Osteocyte (in vitro differentiated cells): ENCODE data around the gene NBEAL2. TPM values are rescaled to one million over a fixed set of nuclear protein-coding genes. Genes with fewer than 3 reads are reported as not detected.

ENCODE experiments used
- DNase-seq: peaks from one replicate; pipeline ENCODE4 v3.0.0; 2021; ENCODE audit warnings: mixed read lengths; ENCODE audit not compliant: unreplicated experiment; ENCODE audit errors: extremely low spot score
- H3K27ac Mint-ChIP-seq: one replicate; pipeline ENCODE4 v1.8.0; 2021; ENCODE audit warnings: mild to moderate bottlenecking, mixed read lengths; ENCODE audit not compliant: unreplicated experiment
- H3K27me3 Mint-ChIP-seq: one replicate; pipeline ENCODE4 v1.8.0; 2021; ENCODE audit warnings: mixed read lengths; ENCODE audit not compliant: unreplicated experiment
- H3K36me3 Mint-ChIP-seq: one replicate; pipeline ENCODE4 v1.8.0; 2021; ENCODE audit warnings: mixed read lengths; ENCODE audit not compliant: unreplicated experiment
- H3K4me1 Mint-ChIP-seq: one replicate; pipeline ENCODE4 v1.8.0; 2021; ENCODE audit warnings: mixed read lengths; ENCODE audit not compliant: unreplicated experiment
- H3K4me3 Mint-ChIP-seq: one replicate; pipeline ENCODE4 v1.8.0; 2021; ENCODE audit warnings: mild to moderate bottlenecking, moderate library complexity, mixed read lengths; ENCODE audit not compliant: unreplicated experiment
- H3K9me3 Mint-ChIP-seq: one replicate; pipeline ENCODE4 v1.8.0; 2021; ENCODE audit warnings: mixed read lengths; ENCODE audit not compliant: unreplicated experiment
- total RNA-seq: library from RNA; stranded (reverse); gene quantifications from 2 replicates; pipeline ENCODE4 v1.2.1, GENCODE V29; 2021
- TF ChIP-seq, protein P1 (sequence below): fragments of 200-600 bp; sonication (generic); IDR thresholded peaks from 2 replicates; pipeline ENCODE4 v1.5.0; 2021; ENCODE audit warnings: antibody characterized with exemption, mild to moderate bottlenecking, moderate library complexity

The NBEAL2 gene
- total RNA-seq, 1 donor from 2014 or later = 21.8 TPM

DNA sequence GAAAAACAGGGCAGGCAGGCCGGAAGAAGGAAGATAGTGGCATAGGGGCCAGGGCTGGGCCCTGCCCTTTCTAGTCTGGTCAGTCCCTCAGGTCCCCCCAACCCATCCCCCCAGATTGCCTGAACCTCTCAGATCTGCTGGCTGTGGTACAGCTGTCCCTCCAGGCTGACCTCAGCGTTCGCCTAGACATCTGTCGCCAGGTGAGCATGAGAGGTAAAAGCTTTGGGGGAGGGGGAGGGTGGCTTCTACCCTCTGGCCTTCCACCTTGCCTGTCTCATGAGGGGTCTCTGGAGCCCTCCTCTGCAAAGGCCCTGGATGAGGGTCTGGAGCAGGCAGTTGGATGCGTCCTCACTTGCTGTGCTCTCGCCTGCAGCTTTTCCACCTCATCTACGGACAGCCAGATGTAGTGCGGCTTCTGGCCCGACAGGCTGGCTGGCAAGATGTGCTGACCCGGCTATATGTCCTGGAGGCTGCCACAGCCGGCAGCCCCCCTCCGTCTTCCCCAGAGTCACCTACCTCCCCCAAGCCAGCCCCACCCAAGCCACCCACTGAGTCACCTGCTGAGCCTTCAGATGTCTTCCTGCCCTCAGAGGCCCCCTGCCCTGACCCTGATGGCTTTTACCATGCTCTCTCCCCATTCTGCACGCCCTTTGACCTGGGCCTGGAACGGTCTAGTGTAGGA is 20.2 kb downstream of the NBEAL2 start:
- Mint-ChIP-seq H3K4me3 (no peak overlapping the region), H3K27me3 (no peaks in the 10 kb centered on the region), H3K9me3 (no peaks in the 10 kb centered on the region), H3K27ac (no peak overlapping the region), H3K4me1 (no peaks in the 10 kb centered on the region), H3K36me3 (no peaks in the 10 kb centered on the region)
- no peak for DNase-seq
- TF ChIP-seq, protein P1, sequence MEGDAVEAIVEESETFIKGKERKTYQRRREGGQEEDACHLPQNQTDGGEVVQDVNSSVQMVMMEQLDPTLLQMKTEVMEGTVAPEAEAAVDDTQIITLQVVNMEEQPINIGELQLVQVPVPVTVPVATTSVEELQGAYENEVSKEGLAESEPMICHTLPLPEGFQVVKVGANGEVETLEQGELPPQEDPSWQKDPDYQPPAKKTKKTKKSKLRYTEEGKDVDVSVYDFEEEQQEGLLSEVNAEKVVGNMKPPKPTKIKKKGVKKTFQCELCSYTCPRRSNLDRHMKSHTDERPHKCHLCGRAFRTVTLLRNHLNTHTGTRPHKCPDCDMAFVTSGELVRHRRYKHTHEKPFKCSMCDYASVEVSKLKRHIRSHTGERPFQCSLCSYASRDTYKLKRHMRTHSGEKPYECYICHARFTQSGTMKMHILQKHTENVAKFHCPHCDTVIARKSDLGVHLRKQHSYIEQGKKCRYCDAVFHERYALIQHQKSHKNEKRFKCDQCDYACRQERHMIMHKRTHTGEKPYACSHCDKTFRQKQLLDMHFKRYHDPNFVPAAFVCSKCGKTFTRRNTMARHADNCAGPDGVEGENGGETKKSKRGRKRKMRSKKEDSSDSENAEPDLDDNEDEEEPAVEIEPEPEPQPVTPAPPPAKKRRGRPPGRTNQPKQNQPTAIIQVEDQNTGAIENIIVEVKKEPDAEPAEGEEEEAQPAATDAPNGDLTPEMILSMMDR = no peak

DNA sequence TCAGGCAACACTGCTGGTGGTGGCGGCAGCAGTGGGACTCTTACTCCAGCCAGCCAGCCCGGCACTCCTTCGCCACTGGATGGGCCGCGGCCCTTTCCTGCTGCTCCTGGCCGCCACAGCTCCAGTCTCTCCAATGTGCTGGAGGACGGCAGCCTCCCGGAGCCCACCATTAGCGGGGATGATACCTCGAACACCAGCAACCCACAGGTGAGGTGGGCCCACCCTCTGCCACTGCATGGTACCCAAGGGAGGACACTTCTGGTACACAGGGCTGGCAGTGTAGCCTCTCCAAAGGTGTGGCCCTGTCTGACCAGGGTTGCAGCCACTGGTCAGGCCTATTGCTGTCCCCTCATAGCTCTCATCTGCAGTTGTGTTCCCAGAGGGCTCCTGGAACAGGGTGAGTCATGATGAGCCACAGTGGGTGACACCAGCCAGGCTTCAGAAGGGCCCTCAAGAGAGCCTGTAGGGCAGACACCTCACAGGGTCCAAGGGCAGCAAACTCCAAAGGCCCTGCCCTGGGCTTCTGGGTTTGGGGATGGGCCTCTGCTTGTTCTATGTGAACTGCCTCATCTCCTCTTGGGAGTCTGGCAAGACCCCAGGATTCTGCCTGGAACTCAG is 20.8 kb downstream of the NBEAL2 start:
- no peaks in the 10 kb centered on the region for H3K4me1 Mint-ChIP-seq
- H3K27ac Mint-ChIP-seq = no peak overlapping the region
- TF ChIP-seq, protein P1 = no peak
- H3K4me3 Mint-ChIP-seq = no peak overlapping the region
- no peaks in the 10 kb centered on the region for H3K9me3 Mint-ChIP-seq
- no peak for DNase-seq
- H3K36me3 Mint-ChIP-seq = no peaks in the 10 kb centered on the region
- no peaks in the 10 kb centered on the region for H3K27me3 Mint-ChIP-seq

DNA sequence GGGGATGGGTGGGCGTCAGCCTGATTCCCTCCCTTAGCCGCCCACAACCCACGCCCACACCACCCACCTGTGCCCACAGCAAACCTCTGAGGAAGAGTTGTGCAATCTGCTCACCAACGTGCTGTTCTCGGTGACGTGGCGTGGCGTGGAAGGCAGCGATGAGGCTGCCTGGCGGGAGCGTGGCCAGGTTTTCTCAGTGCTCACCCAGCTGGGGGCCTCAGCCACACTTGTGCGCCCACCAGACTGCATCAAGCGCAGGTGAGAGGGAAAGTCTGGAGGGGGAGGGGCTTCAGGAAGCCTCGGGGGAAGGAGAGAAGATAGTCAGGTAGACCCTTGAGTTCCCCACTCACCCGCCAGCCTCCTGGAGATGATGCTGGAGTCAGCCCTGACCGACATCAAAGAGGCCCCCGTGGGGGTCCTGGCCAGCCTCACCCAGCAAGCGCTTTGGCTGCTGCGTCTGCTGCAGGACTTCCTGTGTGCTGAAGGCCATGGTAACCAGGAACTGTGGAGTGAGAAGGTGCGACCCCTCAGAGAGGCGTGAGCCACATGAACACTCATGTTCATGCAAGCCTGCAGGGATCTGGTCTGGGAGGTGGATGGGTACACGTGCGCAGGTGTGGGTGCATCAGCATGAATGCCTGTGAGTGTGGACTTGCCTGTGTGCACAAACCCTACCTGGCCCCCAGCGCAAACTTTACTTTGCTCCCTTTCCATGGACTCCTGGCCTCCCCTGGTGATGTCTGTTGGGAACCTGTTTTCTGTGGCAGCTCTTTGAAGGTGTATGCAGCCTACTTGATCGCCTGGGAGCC is 21.7 kb downstream of the NBEAL2 start:
- Mint-ChIP-seq H3K27me3 (no peaks in the 10 kb centered on the region), H3K4me1 (no peaks in the 10 kb centered on the region), H3K27ac (no peak overlapping the region), H3K9me3 (no peaks in the 10 kb centered on the region), H3K4me3 (no peak overlapping the region), H3K36me3 (no peaks in the 10 kb centered on the region)
- TF ChIP-seq, protein P1 = no peak
- no peak for DNase-seq

DNA sequence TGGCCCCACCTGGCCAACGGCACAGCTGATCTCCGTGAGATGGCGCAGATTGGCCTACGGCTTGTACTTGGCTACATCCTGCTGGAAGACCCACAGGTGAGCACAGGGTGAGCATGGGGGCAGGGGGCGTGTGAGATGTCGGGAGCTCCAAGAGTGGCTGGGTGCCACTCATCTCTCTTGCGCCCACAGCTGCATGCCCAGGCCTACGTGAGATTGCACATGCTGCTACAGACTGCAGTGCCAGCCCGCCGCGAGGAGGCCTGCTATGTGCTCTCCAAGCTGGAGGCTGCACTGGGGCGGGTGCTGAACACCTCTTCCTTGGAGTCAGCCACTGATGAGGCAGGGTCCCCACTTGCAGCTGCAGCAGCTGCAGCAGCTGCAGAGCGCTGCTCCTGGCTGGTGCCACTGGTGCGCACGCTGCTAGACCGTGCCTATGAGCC is 22.3 kb downstream of the NBEAL2 start:
- TF ChIP-seq, protein P1 = no peak
- no peak for DNase-seq
- H3K27ac Mint-ChIP-seq = no peak overlapping the region
- no peaks in the 10 kb centered on the region for H3K4me1 Mint-ChIP-seq
- no peaks in the 10 kb centered on the region for H3K36me3 Mint-ChIP-seq
- no peaks in the 10 kb centered on the region for H3K27me3 Mint-ChIP-seq
- H3K4me3 Mint-ChIP-seq = no peak overlapping the region
- H3K9me3 Mint-ChIP-seq = no peaks in the 10 kb centered on the region
